Ovary (tissue), 9 donors: ENCODE results near the gene CAPZA2. TPM values are rescaled to one million over a fixed set of nuclear protein-coding genes. Genes with fewer than 3 reads are reported as not detected.

Experiments used
- DNase-seq, 5 donors: peaks; one replicate each; pipeline ENCODE4 v3.0.0-alpha.2; 2019 to 2020
- H3K27ac ChIP-seq, 2 donors: fragments of 200-600 bp; one replicate each; pipeline versions ENCODE4 v1.5.1 to v1.8.0; 2019 to 2022
- H3K27me3 ChIP-seq: fragments of 200-600 bp; one replicate; pipeline ENCODE4 v1.8.0; 2022
- H3K36me3 ChIP-seq: fragments of 200-600 bp; sonication (generic); one replicate; pipeline ENCODE4 v1.5.1; 2019
- H3K4me1 ChIP-seq: one replicate; pipeline ENCODE4 v1.8.1; 2013; ENCODE audit warnings: mild to moderate bottlenecking, moderate library complexity; ENCODE audit not compliant: insufficient read depth
- H3K4me3 ChIP-seq: fragments of 200-600 bp; sonication (generic); one replicate; pipeline ENCODE4 v1.5.1; 2017
- H3K9me3 ChIP-seq, 2 donors: fragments of 200-600 bp in 1 of 2; sonication (generic) in 1 of 2; one replicate each; pipeline versions ENCODE4 v1.5.1 to v1.8.1; 2013 to 2019; ENCODE audit warnings: mild to moderate bottlenecking in 1 of 2, moderate library complexity in 1 of 2
- CTCF ChIP-seq, 3 donors: fragments of 450-650 bp in 2 of 3; fragments of 200-600 bp in 1 of 3; IDR thresholded peaks; one replicate each; pipeline versions ENCODE4 v1.5.1 to v1.8.0; 2016 to 2022; ENCODE audit warnings: antibody characterized with exemption in 3 of 3, mild to moderate bottlenecking in 1 of 3
- EP300 ChIP-seq: sonication (generic); formaldehyde crosslinking; IDR thresholded peaks from one replicate; pipeline ENCODE4 v1.6.1; 2017; ENCODE audit warnings: antibody characterized with exemption
- POLR2A ChIP-seq: fragments of 450-650 bp; IDR thresholded peaks from one replicate; pipeline ENCODE4 v1.6.1; 2017; ENCODE audit warnings: antibody characterized with exemption, mild to moderate bottlenecking, moderate library complexity
- WGBS, 3 donors: extraction: QIAGEN DNeasy Blood & Tissue Kit in 1 of 3; methylation state at CpG; one replicate each; pipeline versions ENCODE4 v1.1.5 to v1.1.7; 2013 to 2017; 5-methylcytosine and 5-hydroxymethylcytosine counted together
- intact Hi-C, 4 donors: fragments of 100-400 bp; cut with DNase I; formaldehyde crosslinking; loops; one replicate each; pipeline versions ENCODE4 v1.11.0 to v1.15.1; 2022 to 2023
- polyA plus RNA-seq, 2 donors: library from polyadenylated mRNA; stranded (reverse); fragments of 200-250 nt in 1 of 2; fragments of 350-450 nt in 1 of 2; fragmentation: Illumina TruSeq in 1 of 2; extraction: RNeasy Lipid Tissue Mini Kit (QIAGEN cat#74804) in 1 of 2; gene quantifications; one replicate each; pipeline ENCODE4 v1.2.3, GENCODE V29; 2013 to 2014
- total RNA-seq, 7 donors: library from RNA; depleted of rRNA in 2 of 7; stranded (reverse); fragments of >200 nt in 2 of 7; fragmentation: NEBNext Ultra II Directional in 3 of 7; extraction: Animal tissue kit (Norgen Biotek cat#: 25700) in 3 of 7; gene quantifications; one replicate each; pipeline versions ENCODE4 v1.1.0 to v1.2.4, GENCODE V29; 2016 to 2023
- donor health status: DM: no; HTN: no; CAD: no; lungs with moderate emphysema.
- donor health status: DM: no; HTN: no; CAD: no.
- donor health status: Bipolar disorder and iron deficiency.
- donor health status: DM: yes; HTN: yes; CAD: no.
- donor health status: DM: no; HTN: no; CAD: no.
- donor health status: DM: yes; HTN: yes; CAD: no.

Gene CAPZA2
- total and polyA plus RNA-seq, 9 donors, result 55.1 to 184 (median 129) TPM

GRCh38 chr7:116899308-116899707 is 36.9 kb downstream of the CAPZA2 start:
- intact Hi-C loops, result no loop called here
- TF ChIP-seq POLR2A (no peak), EP300 (no peak), CTCF (IDR thresholded peaks at IDR 0.05) (no peak)
- no peak for DNase-seq
- 96 to 98% (median 97%) methylated on average over 4 of the region's 4 CpGs for WGBS, 3 donors
- H3K9me3 ChIP-seq, result no peaks in the 10 kb centered on the region
- no peak overlapping the region for H3K27ac ChIP-seq
- no peaks in the 10 kb centered on the region for H3K27me3 ChIP-seq
- H3K36me3 ChIP-seq, result no peaks in the 10 kb centered on the region
- no peak overlapping the region for H3K4me3 ChIP-seq
- H3K4me1 ChIP-seq, result no peaks in the 10 kb centered on the region

GRCh38 chr7:116901143-116901542 is 38.8 kb downstream of the CAPZA2 start:
- TF ChIP-seq EP300 (no peak), POLR2A (no peak), CTCF (IDR thresholded peaks at IDR 0.05) (no peak)
- Histone ChIP-seq H3K9me3 (no peaks in the 10 kb centered on the region), H3K4me3 (no peak overlapping the region), H3K4me1 (no peaks in the 10 kb centered on the region), H3K36me3 (no peaks in the 10 kb centered on the region), H3K27ac (no peak overlapping the region), H3K27me3 (no peaks in the 10 kb centered on the region)
- no peak for DNase-seq
- WGBS, 3 donors, result 98 to 100% (median 100%) methylated on average over 2 of the region's 2 CpGs
- intact Hi-C loops, result no loop called here

- WGBS, 3 donors, result 89 to 95% (median 90%) methylated on average over 3 of the region's 3 CpGs
- H3K36me3 ChIP-seq, result no peaks in the 10 kb centered on the region
- TF ChIP-seq CTCF (IDR thresholded peaks at IDR 0.05) (no peak), EP300 (no peak), POLR2A (no peak)
- H3K9me3 ChIP-seq, result no peaks in the 10 kb centered on the region
- no peak for DNase-seq
- no peaks in the 10 kb centered on the region for H3K27me3 ChIP-seq
- H3K27ac ChIP-seq, result no peak overlapping the region
- intact Hi-C loops, result no loop called here
- no peak overlapping the region for H3K4me3 ChIP-seq
- no peaks in the 10 kb centered on the region for H3K4me1 ChIP-seq
Observed at GRCh38 chr7:116902867-116903266, 40.5 kb downstream of the CAPZA2 start.

GRCh38 chr7:116906391-116906790 is 44.0 kb downstream of the CAPZA2 start:
- 98 to 100% (median 98%) methylated on average over 1 of the region's 1 CpG for WGBS, 3 donors

More at GRCh38 chr7:116906391-116906790, 44.0 kb downstream of the CAPZA2 start:
- Histone ChIP-seq H3K4me1 (no peaks in the 10 kb centered on the region), H3K36me3 (no peaks in the 10 kb centered on the region), H3K27ac (no peak overlapping the region), H3K4me3 (no peak overlapping the region), H3K9me3 (no peaks in the 10 kb centered on the region), H3K27me3 (no peaks in the 10 kb centered on the region)
- intact Hi-C loops, result no loop called here
- no peak for DNase-seq
- TF ChIP-seq CTCF (IDR thresholded peaks at IDR 0.05), result no peak
- no peak for TF ChIP-seq EP300
- no peak for TF ChIP-seq POLR2A
